ENCODE results near the gene OLFML2A. TPM values are rescaled to one million over a fixed set of nuclear protein-coding genes. Genes with fewer than 3 reads are reported as not detected.
A peak's percentile ranks its signal among the peaks of the same experiment; 100 is the strongest.
"Not testable (repeated sequence)": the region's sequence is repeated elsewhere in the genome, so short reads cannot be mapped to it uniquely, and the experiment has no call there.

Gene OLFML2A
- total RNA-seq: 12.7 TPM

- no peak for DNase-seq (ENCODE audit: low spot score)
Observed at GRCh38 chr9:124776954-124777648, at the start of gene OLFML2A. TSS of gene OLFML2A (plus strand) at chr9:124777133. CDS start at chr9:124777271, 138 bp downstream.

- no peak for DNase-seq (ENCODE audit: low spot score)
Observed at GRCh38 chr9:124730772-124731171, 46.2 kb upstream of the OLFML2A start.

- DNase-seq (ENCODE audit: low spot score): peak; percentile 40
Observed at GRCh38 chr9:124733964-124734740, 42.8 kb upstream of the OLFML2A start.

- DNase-seq (ENCODE audit: low spot score): not testable (repeated sequence)
Observed at GRCh38 chr9:124734741-124735083, 42.2 kb upstream of the OLFML2A start.

GRCh38 chr9:124735121-124735520 is 41.8 kb upstream of the OLFML2A start:
- no peak for DNase-seq (ENCODE audit: low spot score)

GRCh38 chr9:124738075-124738474 is 38.9 kb upstream of the OLFML2A start:
- DNase-seq (ENCODE audit: low spot score): not testable (repeated sequence)

GRCh38 chr9:124739360-124739759 is 37.6 kb upstream of the OLFML2A start:
- DNase-seq (ENCODE audit: low spot score): no peak

GRCh38 chr9:124741149-124741548 is 35.8 kb upstream of the OLFML2A start:
- no peak for DNase-seq (ENCODE audit: low spot score)

GRCh38 chr9:124741662-124742061 is 35.3 kb upstream of the OLFML2A start:
- DNase-seq (ENCODE audit: low spot score): no peak

GRCh38 chr9:124742940-124743339 is 34.0 kb upstream of the OLFML2A start:
- DNase-seq (ENCODE audit: low spot score): no peak

GRCh38 chr9:124743686-124744348 is 33.1 kb upstream of the OLFML2A start:
- no peak for DNase-seq (ENCODE audit: low spot score)

- DNase-seq (ENCODE audit: low spot score): no peak
Observed at GRCh38 chr9:124747065-124747464, 29.9 kb upstream of the OLFML2A start.

- no peak for DNase-seq (ENCODE audit: low spot score)
Observed at GRCh38 chr9:124749284-124749683, 27.6 kb upstream of the OLFML2A start.

- DNase-seq (ENCODE audit: low spot score): no peak
Observed at GRCh38 chr9:124749781-124750180, 27.2 kb upstream of the OLFML2A start.

GRCh38 chr9:124752967-124753366 is 24.0 kb upstream of the OLFML2A start:
- no peak for DNase-seq (ENCODE audit: low spot score)

- no peak for DNase-seq (ENCODE audit: low spot score)
Observed at GRCh38 chr9:124754289-124754688, 22.6 kb upstream of the OLFML2A start.

GRCh38 chr9:124755061-124755460 is 21.9 kb upstream of the OLFML2A start:
- no peak for DNase-seq (ENCODE audit: low spot score)

GRCh38 chr9:124756011-124756410 is 20.9 kb upstream of the OLFML2A start:
- DNase-seq (ENCODE audit: low spot score): no peak

GRCh38 chr9:124757616-124758015 is 19.3 kb upstream of the OLFML2A start:
- DNase-seq (ENCODE audit: low spot score): no peak

- DNase-seq (ENCODE audit: low spot score): no peak
Observed at GRCh38 chr9:124758061-124758460, 18.9 kb upstream of the OLFML2A start.

GRCh38 chr9:124758691-124759090 is 18.2 kb upstream of the OLFML2A start:
- no peak for DNase-seq (ENCODE audit: low spot score)

GRCh38 chr9:124759327-124759726 is 17.6 kb upstream of the OLFML2A start:
- DNase-seq (ENCODE audit: low spot score): no peak

GRCh38 chr9:124760719-124761118 is 16.2 kb upstream of the OLFML2A start:
- DNase-seq (ENCODE audit: low spot score): no peak

Data from mucosa of gallbladder (tissue), 1 donor.